H1 (cell line): ENCODE measurements around the gene COL6A5. TPM values are rescaled to one million over a fixed set of nuclear protein-coding genes. Genes with fewer than 3 reads are reported as not detected.

ENCODE experiments used
- CTCF ChIA-PET: fragments of 300-600 bp; sonication (Branson Sonifier 250); formaldehyde crosslinking; loops from one replicate; lab custom pipeline; 2021; ENCODE audit not compliant: partially characterized antibody; lab: Charles Lee
- POLR2A ChIA-PET: fragments of 300-600 bp; sonication (Branson Sonifier 250); formaldehyde crosslinking; loops from one replicate; lab custom pipeline; 2021; ENCODE audit warnings: inconsistent platforms; ENCODE audit not compliant: partially characterized antibody; lab: Charles Lee
- DNase-seq, 2 experiments: peaks; one replicate each; pipeline versions ENCODE4 v3.0.0 to v3.0.0-alpha.2; 2010 to 2022; ENCODE audit warnings: low spot score in 2 of 2, low read depth in 1 of 2, mixed read lengths in 1 of 2
- FAIRE-seq: peaks from 2 replicates; lab custom pipeline; 2011; peaks lifted over from hg19 to GRCh38; lab: Jason Lieb, UNC
- H2AFZ ChIP-seq: 2 replicates; pipeline ENCODE4 v1.8.1; 2012; ENCODE audit warnings: low read length, inconsistent platforms
- H2AK5ac ChIP-seq: 2 replicates; pipeline ENCODE4 v1.6.1; 2013; ENCODE audit warnings: low read depth, low read length
- H2BK120ac ChIP-seq: replicated peaks from 2 replicates; pipeline ENCODE3; 2013; ENCODE audit warnings: low read depth, low read length, inconsistent platforms
- H2BK12ac ChIP-seq: 2 replicates; pipeline ENCODE4 v1.6.1; 2013; ENCODE audit warnings: low read depth, low read length
- H2BK15ac ChIP-seq: 2 replicates; pipeline ENCODE4 v1.6.1; 2013; ENCODE audit warnings: low read length
- H2BK20ac ChIP-seq: 2 replicates; pipeline ENCODE4 v1.6.1; 2013; ENCODE audit warnings: low read length
- H2BK5ac ChIP-seq: 2 replicates; pipeline ENCODE4 v1.6.1; 2013; ENCODE audit warnings: low read depth, low read length
- H3K14ac ChIP-seq: 2 replicates; pipeline ENCODE4 v1.6.1; 2013; ENCODE audit warnings: inconsistent platforms; ENCODE audit not compliant: insufficient read length
- H3K18ac ChIP-seq: 2 replicates; pipeline ENCODE4 v1.6.1; 2013; ENCODE audit warnings: low read length; ENCODE audit errors: extremely low read depth
- H3K23ac ChIP-seq: 2 replicates; pipeline ENCODE4 v1.6.1; 2013; ENCODE audit warnings: inconsistent platforms; ENCODE audit not compliant: insufficient read length
- H3K23me2 ChIP-seq: 2 replicates; pipeline ENCODE4 v1.6.1; 2013; ENCODE audit warnings: low read depth, low read length
- H3K27ac ChIP-seq: 2 replicates; pipeline ENCODE4 v1.6.1; 2011; ENCODE audit warnings: low read depth, low read length, inconsistent platforms
- H3K27me3 ChIP-seq, 4 experiments: replicated peaks in 1 of 4; 1 replicate in 1 of 4; 2 replicates in 3 of 4; pipeline versions ENCODE4 v1.6.1 to v1.8.1; 2011 to 2013; ENCODE audit warnings: low read length in 3 of 4, mild to moderate bottlenecking in 3 of 4, inconsistent platforms in 2 of 4, mixed read lengths in 2 of 4, moderate library complexity in 1 of 4; ENCODE audit not compliant: control insufficient read depth in 3 of 4, insufficient read depth in 3 of 4; ENCODE audit errors: extremely low read depth in 1 of 4
- H3K36me3 ChIP-seq, 4 experiments: 2 replicates each; pipeline versions ENCODE4 v1.6.1 to v1.8.1; 2011 to 2013; ENCODE audit warnings: mild to moderate bottlenecking in 4 of 4, low read length in 3 of 4, moderate library complexity in 2 of 4, control low read depth in 1 of 4, inconsistent platforms in 1 of 4; ENCODE audit not compliant: insufficient read depth in 4 of 4, control insufficient read depth in 2 of 4
- H3K4ac ChIP-seq: replicated peaks from 2 replicates; pipeline ENCODE3; 2013; ENCODE audit warnings: low read length, low read depth, mixed read lengths, inconsistent platforms; ENCODE audit not compliant: insufficient read length
- H3K4me1 ChIP-seq, 4 experiments: replicated peaks in 1 of 4; 1 replicate in 1 of 4; 2 replicates in 3 of 4; pipeline versions ENCODE4 v1.6.1 to v1.8.1; 2011 to 2013; ENCODE audit warnings: low read length in 3 of 4, inconsistent platforms in 2 of 4, mixed read lengths in 1 of 4; ENCODE audit not compliant: insufficient read depth in 4 of 4, control insufficient read depth in 3 of 4
- H3K4me2 ChIP-seq, 2 experiments: 2 replicates each; pipeline versions ENCODE4 v1.6.1 to v1.8.1; 2011 to 2013; ENCODE audit warnings: low read depth in 2 of 2, low read length in 2 of 2, control low read depth in 1 of 2, inconsistent platforms in 1 of 2, mild to moderate bottlenecking in 1 of 2; ENCODE audit not compliant: insufficient read depth in 1 of 2
- H3K4me3 ChIP-seq, 4 experiments: fragments of 200-600, 300-600 bp in 1 of 4; sonication (generic), shearing (Covaris generic), sonication (Bioruptor Twin) in 1 of 4; 2 replicates each; pipeline versions ENCODE4 v1.5.1 to v1.8.1; 2011 to 2016; ENCODE audit warnings: low read length in 4 of 4, low read depth in 3 of 4, control low read depth in 2 of 4, inconsistent platforms in 2 of 4, mild to moderate bottlenecking in 2 of 4, mixed read lengths in 1 of 4, moderate library complexity in 1 of 4; ENCODE audit not compliant: insufficient read depth in 2 of 4; ENCODE audit errors: extremely low read depth in 1 of 4
- H3K56ac ChIP-seq: replicated peaks from 2 replicates; pipeline ENCODE3; 2013; ENCODE audit warnings: low read depth, mild to moderate bottlenecking, mixed read lengths, low read length, inconsistent platforms; ENCODE audit not compliant: insufficient read length
- H3K79me1 ChIP-seq: 2 replicates; pipeline ENCODE4 v1.6.1; 2013; ENCODE audit warnings: low read depth, low read length, control low read depth
- H3K79me2 ChIP-seq, 2 experiments: 2 replicates each; pipeline versions ENCODE4 v1.6.1 to v1.8.1; 2012 to 2013; ENCODE audit warnings: low read length in 2 of 2, mild to moderate bottlenecking in 2 of 2, inconsistent platforms in 1 of 2; ENCODE audit not compliant: insufficient read depth in 2 of 2, control insufficient read depth in 1 of 2
- H3K9ac ChIP-seq, 4 experiments: replicated peaks in 1 of 4; 1 replicate in 1 of 4; 2 replicates in 3 of 4; pipeline versions ENCODE4 v1.6.1 to v1.8.1; 2011 to 2013; ENCODE audit warnings: low read depth in 3 of 4, low read length in 3 of 4, control low read depth in 2 of 4, mild to moderate bottlenecking in 2 of 4, moderate library complexity in 2 of 4, inconsistent platforms in 1 of 4; ENCODE audit errors: extremely low read depth in 1 of 4
- H3K9me3 ChIP-seq, 2 experiments: 2 replicates each; pipeline versions ENCODE4 v1.6.1 to v1.8.1; 2012 to 2013; ENCODE audit warnings: mild to moderate bottlenecking in 2 of 2, moderate library complexity in 2 of 2, control low read depth in 1 of 2, inconsistent platforms in 1 of 2, low read depth in 1 of 2, low read length in 1 of 2, mixed read lengths in 1 of 2; ENCODE audit not compliant: insufficient read depth in 2 of 2
- H4K20me1 ChIP-seq, 2 experiments: replicated peaks in 1 of 2; 2 replicates each; pipeline versions ENCODE3 to v1.8.1; 2011 to 2013; ENCODE audit warnings: inconsistent platforms in 2 of 2, low read length in 2 of 2, mild to moderate bottlenecking in 1 of 2; ENCODE audit not compliant: insufficient read depth in 2 of 2, control insufficient read depth in 1 of 2
- H4K5ac ChIP-seq: 2 replicates; pipeline ENCODE4 v1.6.1; 2013; ENCODE audit warnings: low read length, low read depth, mixed read lengths, inconsistent platforms; ENCODE audit not compliant: insufficient read length
- H4K8ac ChIP-seq: 2 replicates; pipeline ENCODE4 v1.8.0; 2013; ENCODE audit warnings: mild to moderate bottlenecking, moderate library complexity, low read length, inconsistent platforms; ENCODE audit not compliant: insufficient read depth; ENCODE audit errors: extremely low read depth
- H4K91ac ChIP-seq: replicated peaks from 2 replicates; pipeline ENCODE3; 2013; ENCODE audit warnings: low read length, mixed read lengths, inconsistent platforms; ENCODE audit not compliant: insufficient read length
- FOSL1 ChIP-seq: IDR thresholded peaks from 2 replicates; pipeline ENCODE4 v1.6.1; 2011; ENCODE audit warnings: mild to moderate bottlenecking, low read depth, low read length, moderate library complexity; ENCODE audit not compliant: insufficient read depth
- HDAC6 ChIP-seq: IDR thresholded peaks from one replicate; pipeline ENCODE4 v1.7.1; 2012; ENCODE audit warnings: low read depth, mild to moderate bottlenecking, inconsistent platforms, low read length, moderate library complexity
- KDM1A ChIP-seq: fragments of 200-600, 300-600 bp; sonication (generic); IDR thresholded peaks from 2 replicates; pipeline ENCODE4 v1.7.1; 2016; ENCODE audit warnings: mild to moderate bottlenecking, low read length, borderline replicate concordance
- SIRT6 ChIP-seq: IDR thresholded peaks from one replicate; pipeline ENCODE4 v1.7.1; 2012; ENCODE audit warnings: low read length, inconsistent platforms
- SP2 ChIP-seq: IDR thresholded peaks from 2 replicates; pipeline ENCODE4 v1.6.1; 2012; ENCODE audit warnings: mild to moderate bottlenecking, low read length, inconsistent platforms
- SRF ChIP-seq: IDR thresholded peaks from 2 replicates; pipeline ENCODE4 v1.6.1; 2011; ENCODE audit warnings: mild to moderate bottlenecking, low read depth, low read length, moderate library complexity
- WGBS, 2 experiments: shearing (Covaris generic) in 1 of 2; methylation state at CpG; one replicate each; pipeline versions ENCODE4 v1.1.6 to v1.1.7; 2013 to 2015; ENCODE audit warnings: low lambda C conversion rate in 2 of 2, mixed read lengths in 2 of 2, inconsistent platforms in 1 of 2, low coverage in 1 of 2, missing lambda C conversion rate in 1 of 2; ENCODE audit not compliant: insufficient replicate concordance in 2 of 2, insufficient coverage in 1 of 2, insufficient read length in 1 of 2; ENCODE audit errors: extremely low coverage in 1 of 2, missing lambda C conversion rate in 1 of 2; 5-methylcytosine and 5-hydroxymethylcytosine counted together
- polyA plus RNA-seq, 7 experiments: library from polyadenylated mRNA; depleted of rRNA in 3 of 7; stranded (reverse) in 5 of 7; unstranded in 2 of 7; fragments of >200 nt in 5 of 7; fragments of 200-250 nt in 2 of 7; gene quantifications; 1 replicate in 5 of 7; 2 replicates in 1 of 7; 4 replicates in 1 of 7; pipeline versions ENCODE4 v1.2.1 to v1.2.3, GENCODE V29; 2011 to 2013; ENCODE audit warnings: missing spikeins in 2 of 7, mixed read lengths in 2 of 7
- total RNA-seq: library from RNA; stranded (reverse); fragmentation: NEBNext Ultra II Directional; extraction: Animal tissue kit (Norgen Biotek cat#: 25700); gene quantifications from 2 replicates; pipeline ENCODE4 v1.2.1, GENCODE V29; 2021

Gene COL6A5
- total and polyA plus RNA-seq, 2 of the 8 experiments (the other 6 are each of a cell fraction or from before 2014, with no cell fraction given) = 0.05 to 0.06 TPM

DNA sequence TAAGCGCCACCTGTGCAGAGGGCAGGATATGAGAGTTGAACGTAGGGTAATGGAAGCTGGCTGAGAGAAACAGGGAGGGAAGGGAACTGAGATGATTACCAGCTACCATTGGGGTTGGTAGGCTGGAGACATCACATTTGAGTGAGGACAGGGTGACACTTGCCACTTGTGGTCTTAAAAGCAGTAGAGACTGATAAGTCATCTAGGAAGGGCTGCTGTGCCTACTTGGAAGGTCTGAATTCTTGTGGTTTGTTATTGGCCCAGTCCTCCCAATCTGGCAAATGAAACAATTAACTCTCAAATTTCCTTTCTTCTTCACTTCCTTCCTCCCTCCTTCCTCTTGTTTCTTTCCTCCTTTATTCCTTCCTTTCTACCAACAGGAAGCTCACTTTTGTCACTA, 46.8 kb downstream of the COL6A5 start:
- Histone ChIP-seq H4K20me1 (no peaks in the 10 kb centered on the region), H3K27me3 (no peaks in the 10 kb centered on the region), H3K9me3 (no peaks in the 10 kb centered on the region), H3K4me1 (peaks cover 0 to 3% (median 2%) of the 10 kb centered on the region in 4 experiments; a peak in 2 of 7 replicates), H2AFZ (no peak overlapping the region), H3K4me3 (no peak overlapping the region), H2BK12ac (no peak overlapping the region), H3K9ac (no peak overlapping the region), H2AK5ac (no peak overlapping the region), H4K8ac (no peak overlapping the region), H3K23ac (no peak overlapping the region), H2BK15ac (no peak overlapping the region), H3K14ac (no peak overlapping the region), H4K5ac (no peak overlapping the region), H2BK120ac (no peak overlapping the region), H3K79me1 (no peaks in the 10 kb centered on the region), H3K4ac (no peak overlapping the region), H3K56ac (no peak overlapping the region), H3K4me2 (no peak overlapping the region), H3K23me2 (no peaks in the 10 kb centered on the region), H3K27ac (no peak overlapping the region), H3K18ac (no peak overlapping the region), H4K91ac (no peak overlapping the region), H3K79me2 (no peaks in the 10 kb centered on the region), H3K36me3 (no peaks in the 10 kb centered on the region), H2BK5ac (no peak overlapping the region), H2BK20ac (no peak overlapping the region)
- WGBS, 2 experiments = 91% methylated on average over 2 of the region's 2 CpGs; no CpG with 5 or more reads in 1 of the 2 experiments
- CTCF ChIA-PET = no interaction called here
- TF ChIP-seq SP2 (no peak), HDAC6 (no peak), SIRT6 (no peak), KDM1A (no peak), SRF (no peak), FOSL1 (no peak)
- POLR2A ChIA-PET = no interaction called here
- DNase-seq (no peak), FAIRE-seq (no peak)
